ENCODE results near the gene NAV2. TPM values are rescaled to one million over a fixed set of nuclear protein-coding genes. Genes with fewer than 3 reads are reported as not detected.
A peak's percentile ranks its signal among the peaks of the same experiment; 100 is the strongest.

NAV2 gene
- polyA plus RNA-seq, 3 donors = not detected

DNA sequence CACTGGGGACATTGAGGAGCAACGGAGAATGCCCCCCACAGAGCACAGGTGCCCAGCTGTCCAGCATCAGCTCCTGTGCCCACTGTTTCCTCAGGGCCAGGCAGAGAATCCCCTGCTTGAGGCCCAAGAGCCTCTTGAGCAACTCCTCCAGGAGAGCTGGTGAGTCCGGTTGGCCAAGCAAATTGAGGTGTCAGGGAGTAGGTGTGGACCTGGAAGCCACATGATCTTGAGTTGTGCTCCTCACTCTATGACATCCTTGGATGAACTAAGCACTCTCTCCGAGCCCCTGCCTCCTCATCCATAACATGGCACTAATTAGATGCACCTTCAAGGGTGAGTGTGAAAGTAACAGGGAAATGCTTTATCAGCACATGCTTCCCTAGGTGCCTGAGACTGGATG lies 326.3 kb downstream of the NAV2 start:
- Mint-ChIP-seq H3K9me3 (peaks cover 0 to 2% (median 0%) of the 10 kb centered on the region in 7 donors), H3K36me3 (no peaks in the 10 kb centered on the region), H3K4me3 (no peak overlapping the region), H3K4me1 (peaks cover 5% of the 10 kb centered on the region), H3K27ac (peak overlapping the region in 1 of 7 donors; percentile 13), H3K27me3 (ENCODE audit: low read depth in 3 of 3) (peaks cover 2 to 5% (median 3%) of the 10 kb centered on the region in 3 donors)
- Histone ChIP-seq H3K9me3 (replicated peaks in 1 of 2; ENCODE audit: control insufficient read depth in 1 of 2, insufficient read depth in 1 of 2, low read length in 2 of 2) (no peaks in the 10 kb centered on the region), H3K4me2 (replicated peaks; ENCODE audit: extremely low read depth, low read length, poor library complexity, severe bottlenecking) (no peak overlapping the region), H2AFZ (ENCODE audit: insufficient read depth, low read depth, low read length, poor library complexity, severe bottlenecking) (no peak overlapping the region), H3K36me3 (replicated peaks in 1 of 2; ENCODE audit: control insufficient read depth in 1 of 2, insufficient read depth in 2 of 2, low read length in 2 of 2) (no peaks in the 10 kb centered on the region), H4K20me1 (ENCODE audit: insufficient read depth, low read length) (no peaks in the 10 kb centered on the region), H3K4me1 (ENCODE audit: control insufficient read depth in 1 of 2, insufficient read depth in 2 of 2, low read length in 2 of 2) (no peaks in the 10 kb centered on the region), H3K27ac (ENCODE audit: low read depth in 1 of 2, low read length in 2 of 2) (no peak overlapping the region), H3K27me3 (ENCODE audit: control insufficient read depth in 2 of 2, insufficient read depth in 2 of 2, low read length in 2 of 2) (no peaks in the 10 kb centered on the region), H3K79me2 (ENCODE audit: insufficient read depth, low read length) (no peaks in the 10 kb centered on the region), H3K4me3 (replicated peaks in 1 of 3; ENCODE audit: low read depth in 2 of 3, low read length in 3 of 3) (no peak overlapping the region), H3K9ac (ENCODE audit: insufficient read depth, low read length, poor library complexity, severe bottlenecking) (no peak overlapping the region)
- no peak for DNase-seq
- WGBS (ENCODE audit: insufficient coverage) = 100% methylated on average over 1 of the region's 3 CpGs
- TF ChIP-seq CTCF (IDR thresholded peaks at IDR 0.05) = no peak
- intact Hi-C loops (cut with micrococcal nuclease) = no loop called here

GRCh38 chr11:20041499-20041898 lies 328.9 kb downstream of the NAV2 start:
- Mint-ChIP-seq H3K4me1 (peaks cover 12% of the 10 kb centered on the region), H3K9me3 (peaks cover 0 to 2% (median 0%) of the 10 kb centered on the region in 7 donors), H3K36me3 (no peaks in the 10 kb centered on the region), H3K27me3 (ENCODE audit: low read depth in 3 of 3) (peaks cover 0 to 4% (median 2%) of the 10 kb centered on the region in 3 donors), H3K4me3 (no peak overlapping the region), H3K27ac (no peak overlapping the region)
- H3K27me3 ChIP-seq (ENCODE audit: control insufficient read depth in 2 of 2, insufficient read depth in 2 of 2, low read length in 2 of 2) = no peaks in the 10 kb centered on the region
- no peaks in the 10 kb centered on the region for H3K36me3 ChIP-seq (replicated peaks in 1 of 2; ENCODE audit: control insufficient read depth in 1 of 2, insufficient read depth in 2 of 2, low read length in 2 of 2)
- no peak for DNase-seq
- no peak overlapping the region for H2AFZ ChIP-seq (ENCODE audit: insufficient read depth, low read depth, low read length, poor library complexity, severe bottlenecking)
- WGBS (ENCODE audit: insufficient coverage) = no CpG with 5 or more reads among the region's 3 CpGs
- no peaks in the 10 kb centered on the region for H3K79me2 ChIP-seq (ENCODE audit: insufficient read depth, low read length)
- H3K4me1 ChIP-seq (ENCODE audit: control insufficient read depth in 1 of 2, insufficient read depth in 2 of 2, low read length in 2 of 2) = peaks cover 12 to 13% of the 10 kb centered on the region in 2 donors
- no peaks in the 10 kb centered on the region for H3K9me3 ChIP-seq (replicated peaks in 1 of 2; ENCODE audit: control insufficient read depth in 1 of 2, insufficient read depth in 1 of 2, low read length in 2 of 2)
- H3K4me3 ChIP-seq (replicated peaks in 1 of 3; ENCODE audit: low read depth in 2 of 3, low read length in 3 of 3) = no peak overlapping the region
- H3K9ac ChIP-seq (ENCODE audit: insufficient read depth, low read length, poor library complexity, severe bottlenecking) = no peak overlapping the region
- no peak overlapping the region for H3K4me2 ChIP-seq (replicated peaks; ENCODE audit: extremely low read depth, low read length, poor library complexity, severe bottlenecking)
- no peaks in the 10 kb centered on the region for H4K20me1 ChIP-seq (ENCODE audit: insufficient read depth, low read length)
- no peak overlapping the region for H3K27ac ChIP-seq (ENCODE audit: low read depth in 1 of 2, low read length in 2 of 2)
- intact Hi-C loops (cut with micrococcal nuclease) = no loop called here
- no peak for TF ChIP-seq CTCF (IDR thresholded peaks at IDR 0.05)

Measured in CD14-positive monocyte (primary cell).